Measurements from ENCODE around the gene KPNA2.

GRCh38 chr17:68047153-68047846 lies 11.8 kb downstream of the KPNA2 start:
- TF ChIP-seq CTCF (IDR thresholded peaks at IDR 0.05 in 2 of 3, conservative IDR thresholded peaks at IDR 0.05 in 1 of 3; ENCODE audit: insufficient read depth in 2 of 3, low read depth in 1 of 3, low read length in 3 of 3) (no peak), ZNF184 (CRISPR knock-in tag; IDR thresholded peaks at IDR 0.05) (no peak), FOXP1 (CRISPR knock-in tag; IDR thresholded peaks at IDR 0.05) (no peak), PREB (CRISPR knock-in tag; IDR thresholded peaks at IDR 0.05) (no peak)

Data from K562 (cell line).